DMS153 treated with DMSO at 0.1 percent for 48 hours (cell line): ENCODE data around the gene RSPO3.
"Not testable (repeated sequence)": the region's sequence is repeated elsewhere in the genome, so short reads cannot be mapped to it uniquely, and the experiment has no call there.

Source experiments
- DNase-seq: peaks from one replicate; lab custom pipeline; 2025; ENCODE audit not compliant: unreplicated experiment; lab: John Stamatoyannopoulos, UW

Gene RSPO3

DNA sequence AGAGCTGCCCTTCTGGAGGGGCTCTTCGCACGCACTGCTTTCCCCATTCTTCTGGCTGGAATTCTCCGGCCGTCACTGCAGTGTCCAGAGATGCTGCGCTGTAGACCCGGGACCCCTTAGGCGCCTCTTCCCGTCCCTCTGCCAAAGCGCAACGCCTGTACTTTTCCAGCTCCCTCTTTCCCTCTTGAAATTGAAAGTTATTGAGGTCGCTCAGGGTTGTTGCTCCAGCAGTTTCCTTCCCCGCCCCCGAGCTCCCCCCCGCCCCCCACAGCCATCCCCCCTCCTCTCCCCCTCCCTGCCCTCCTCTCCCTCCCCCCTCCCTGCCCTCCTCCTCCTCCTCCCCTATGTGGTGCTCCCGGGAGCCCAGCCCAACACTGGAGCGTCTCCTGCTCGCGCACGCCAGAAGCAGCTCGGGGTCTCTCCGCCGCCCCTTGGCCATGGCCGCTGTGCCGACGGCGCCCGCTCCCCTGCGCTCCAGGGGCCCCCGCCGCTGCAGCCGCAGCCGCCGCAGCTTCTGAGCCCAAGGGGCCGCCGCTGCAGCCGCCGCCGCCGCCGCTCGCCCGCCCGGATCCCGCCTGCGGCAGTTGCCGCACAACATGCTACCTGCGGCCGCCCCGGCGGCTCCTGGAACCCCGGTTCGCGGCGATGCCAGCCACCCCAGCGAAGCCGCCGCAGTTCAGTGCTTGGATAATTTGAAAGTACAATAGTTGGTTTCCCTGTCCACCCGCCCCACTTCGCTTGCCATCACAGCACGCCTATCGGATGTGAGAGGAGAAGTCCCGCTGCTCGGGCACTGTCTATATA, at the start of gene RSPO3:
Gene RSPO3 (plus strand): TSS at position 374 of the 804 bp plus-strand sequence. CDS start 522 bp downstream, outside the sequence.
- DNase-seq = no peak

DNA sequence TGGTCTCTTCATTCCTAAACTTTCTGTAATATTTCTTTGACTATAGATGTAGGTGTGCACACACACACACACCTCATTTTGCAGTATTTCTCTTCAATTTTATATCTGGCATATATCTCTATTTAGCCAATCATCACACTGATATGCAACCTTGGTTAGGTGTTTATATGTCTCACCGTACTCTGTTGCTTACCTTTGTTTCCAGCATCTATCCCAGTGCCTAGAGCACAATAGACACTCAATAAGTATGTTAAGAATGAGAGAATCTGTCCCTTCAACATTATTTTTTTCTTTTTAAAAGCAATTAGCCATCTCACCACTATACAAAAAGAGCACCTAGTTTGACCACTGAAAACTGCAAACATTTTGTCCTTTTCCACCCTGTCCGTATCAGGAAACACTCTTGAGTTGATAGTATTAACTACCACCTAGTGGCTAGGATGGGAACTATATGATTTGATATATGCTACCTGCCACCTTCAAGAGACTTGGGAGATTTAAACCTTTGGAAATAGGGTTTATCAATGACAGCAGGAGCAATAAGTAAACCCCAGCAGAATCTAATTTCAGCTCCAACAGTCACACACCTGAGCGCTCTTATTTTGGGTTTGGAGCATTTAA, 48.7 kb upstream of the RSPO3 start:
- peak; percentile 6 for DNase-seq

DNA sequence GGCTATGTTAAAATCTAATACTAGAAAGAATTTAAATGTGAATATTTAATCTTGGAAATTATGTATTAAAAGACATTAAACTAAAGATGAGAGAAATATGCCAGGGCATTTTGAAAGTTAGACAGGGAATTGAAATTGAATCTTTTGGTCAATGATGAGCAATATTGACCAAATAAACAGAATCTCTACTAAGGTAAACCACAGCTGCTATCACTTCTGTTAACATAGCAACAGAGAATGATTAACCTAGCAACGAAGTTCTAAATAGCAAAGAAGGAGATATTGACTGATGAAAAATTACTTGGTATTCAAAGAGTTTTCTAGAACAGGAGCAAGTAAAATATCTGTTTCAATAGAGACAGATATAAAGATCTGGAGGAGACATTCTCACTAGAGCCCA, 45.2 kb upstream of the RSPO3 start:
- no peak for DNase-seq

DNA sequence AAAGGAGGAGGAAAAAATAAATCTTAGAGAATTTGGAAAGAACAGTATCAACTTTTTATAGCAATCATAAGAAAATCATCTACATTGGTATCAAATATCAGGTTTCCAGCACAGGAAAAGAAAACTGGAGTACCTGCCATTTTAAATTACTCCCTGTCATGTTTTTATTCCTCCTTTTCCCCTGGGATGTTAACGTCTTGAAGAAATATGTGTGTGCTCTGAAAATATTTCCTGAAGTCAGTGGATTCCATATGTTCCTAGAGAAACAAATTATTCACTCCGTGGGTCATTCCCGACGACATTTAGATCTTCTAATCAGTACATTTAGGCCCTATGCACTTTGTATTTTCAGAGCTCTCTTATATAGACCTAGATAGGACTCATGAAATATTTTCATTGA, 42.0 kb upstream of the RSPO3 start:
- no peak for DNase-seq

GRCh38 chr6:127077886-127078285, 40.6 kb upstream of the RSPO3 start:
- DNase-seq = no peak

GRCh38 chr6:127078669-127079068, 39.8 kb upstream of the RSPO3 start:
- DNase-seq = no peak

DNA sequence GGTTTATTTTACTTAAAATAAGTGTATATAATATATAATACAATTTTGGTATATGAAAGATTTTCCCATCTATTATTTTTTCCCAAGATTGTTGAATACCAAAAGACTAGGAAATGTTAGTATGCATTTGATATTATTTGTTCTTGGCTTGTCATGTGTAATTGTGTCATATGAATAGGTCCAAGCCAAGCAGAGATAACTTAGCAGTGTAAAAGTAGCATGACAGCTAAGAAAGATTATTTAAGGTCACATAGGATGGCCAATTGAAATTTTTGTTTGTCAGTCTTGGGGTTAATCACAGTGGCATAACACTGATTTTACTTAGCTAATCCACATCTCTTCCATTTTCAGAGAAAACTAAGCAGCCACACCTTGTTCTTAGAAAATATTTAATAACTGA, 38.8 kb upstream of the RSPO3 start:
- DNase-seq = no peak

GRCh38 chr6:127080081-127080480, 38.4 kb upstream of the RSPO3 start:
- DNase-seq = no peak

GRCh38 chr6:127083231-127083962, 35.1 kb upstream of the RSPO3 start:
- DNase-seq = no peak

- no peak for DNase-seq
Observed at GRCh38 chr6:127083963-127084310, 34.5 kb upstream of the RSPO3 start.

- no peak for DNase-seq
Observed at GRCh38 chr6:127085181-127085580, 33.3 kb upstream of the RSPO3 start.

- no peak for DNase-seq
Observed at GRCh38 chr6:127090051-127090450, 28.4 kb upstream of the RSPO3 start.

DNA sequence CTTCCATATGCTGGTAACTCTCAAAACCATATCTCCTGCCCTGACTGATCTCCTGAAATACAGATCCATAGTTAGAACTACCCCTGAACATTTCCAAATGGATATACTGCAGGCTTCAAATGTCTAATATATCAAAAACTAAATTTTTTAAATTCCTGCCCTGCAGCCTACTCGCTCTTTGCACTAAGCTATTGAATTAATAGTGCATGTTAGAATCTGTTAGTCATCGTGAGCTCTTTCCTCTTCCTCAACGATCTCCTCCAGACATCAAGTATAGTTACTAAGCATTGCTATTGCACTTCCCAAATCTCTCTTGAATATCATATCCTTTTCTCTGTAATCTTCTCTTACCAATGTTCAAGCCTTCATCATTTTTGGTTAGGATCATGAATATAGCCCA, 26.0 kb upstream of the RSPO3 start:
- no peak for DNase-seq

GRCh38 chr6:127094791-127095190, 23.7 kb upstream of the RSPO3 start:
- no peak for DNase-seq

- DNase-seq = no peak
Observed at GRCh38 chr6:127096167-127096566, 22.3 kb upstream of the RSPO3 start.

DNA sequence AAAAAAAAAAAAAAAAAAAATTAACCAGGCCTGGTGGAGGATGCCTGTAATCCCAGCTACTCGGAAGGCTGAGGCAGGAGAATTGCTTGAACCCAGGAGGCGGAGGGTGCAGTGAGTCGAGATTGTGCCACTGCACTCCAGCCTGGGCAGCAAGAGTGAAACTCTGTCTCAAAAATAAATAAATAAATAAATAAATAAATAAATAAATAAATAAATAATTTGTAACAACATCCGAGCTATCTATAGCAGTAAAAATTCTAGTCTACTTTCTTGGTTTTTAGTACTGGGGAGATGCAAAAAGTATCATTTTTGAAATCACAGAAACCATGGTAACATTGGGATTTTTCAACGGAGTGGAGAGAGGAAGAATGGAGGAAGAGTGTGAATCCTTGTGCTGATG, 21.0 kb upstream of the RSPO3 start:
- not testable (repeated sequence) for DNase-seq

GRCh38 chr6:127100510-127101140, 17.8 kb upstream of the RSPO3 start:
- no peak for DNase-seq

DNA sequence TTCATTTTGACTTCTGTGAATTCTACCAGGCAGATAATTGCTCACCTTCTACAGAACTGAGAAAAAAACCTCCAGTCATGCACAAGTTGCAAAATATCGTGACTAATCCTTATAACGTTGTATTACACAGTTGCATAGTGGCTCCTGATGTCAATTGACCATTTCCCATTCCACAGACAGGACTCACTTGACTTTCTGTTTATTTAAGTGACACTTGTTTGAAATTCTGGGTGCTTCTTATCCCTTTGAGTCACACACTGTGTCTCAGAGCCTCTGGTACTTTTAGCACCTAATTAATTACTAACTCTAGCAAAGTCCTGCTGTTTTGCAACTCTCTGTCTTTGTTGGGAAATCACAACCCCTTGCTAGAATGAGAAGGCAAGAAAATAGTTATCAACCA, 16.2 kb upstream of the RSPO3 start:
- DNase-seq = no peak

DNA sequence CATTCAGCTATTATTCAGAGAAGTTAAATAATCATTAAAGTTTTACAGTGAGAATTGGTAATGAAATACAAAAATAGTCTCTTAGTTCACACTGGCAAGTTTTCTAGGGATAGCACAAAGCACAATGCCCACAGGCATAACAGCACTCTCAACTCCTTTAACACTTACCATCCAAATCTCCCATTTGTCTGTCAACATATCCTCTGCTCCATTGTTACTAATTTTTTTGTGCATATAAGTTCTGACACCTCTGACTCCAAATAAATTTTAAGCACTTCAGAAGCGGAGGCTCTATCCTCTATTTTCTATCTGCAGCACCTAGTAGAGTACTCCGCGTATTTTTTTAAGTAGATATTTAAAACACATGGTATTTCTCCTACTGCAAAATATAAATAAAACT, 15.6 kb upstream of the RSPO3 start:
- DNase-seq = no peak

DNA sequence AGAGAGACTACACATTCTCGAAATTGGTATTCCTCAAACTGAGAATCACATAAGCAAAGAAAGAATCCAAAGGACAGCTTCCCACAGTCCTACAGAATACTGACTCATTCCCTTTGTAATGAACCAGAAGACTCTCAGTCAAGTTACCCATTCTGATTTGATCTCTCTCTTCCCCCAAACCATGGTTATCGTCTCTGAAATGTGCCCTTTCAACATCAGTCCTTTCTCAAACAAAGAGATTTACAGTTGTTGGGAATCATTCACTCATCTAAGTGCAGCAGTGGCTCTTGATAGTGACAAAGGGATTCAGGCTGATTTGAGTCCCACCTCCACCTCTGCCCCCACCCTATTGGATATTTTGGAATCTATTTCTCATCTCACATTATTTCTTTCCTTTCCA, 15.0 kb upstream of the RSPO3 start:
- no peak for DNase-seq

- no peak for DNase-seq
Observed at GRCh38 chr6:127107916-127108315, 10.6 kb upstream of the RSPO3 start.

DNA sequence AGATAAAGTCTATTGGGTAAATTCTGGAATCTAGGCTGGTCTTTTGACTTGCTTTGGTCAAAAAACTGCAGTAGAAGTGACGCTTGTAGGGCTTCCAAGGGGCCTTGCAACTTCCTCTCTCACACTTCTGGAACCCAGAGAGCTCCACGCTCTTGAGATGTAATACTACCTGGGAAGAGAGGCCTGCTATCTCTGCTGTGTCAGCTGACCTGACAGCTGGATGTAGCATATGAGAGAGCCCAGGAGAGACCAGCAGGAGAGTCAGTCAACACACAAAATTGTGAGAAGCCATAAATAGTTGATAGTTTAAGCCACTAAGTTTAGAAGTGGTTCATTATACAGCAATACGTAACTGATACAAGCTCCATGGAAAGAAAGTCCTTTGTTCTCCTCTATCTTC, 7.8 kb upstream of the RSPO3 start:
- DNase-seq = no peak
